Colonic mucosa (tissue), 4 donors: ENCODE measurements around the gene XRN1. TPM values are rescaled to one million over a fixed set of nuclear protein-coding genes. Genes with fewer than 3 reads are reported as not detected.

Experiments used
- DNase-seq: peaks from one replicate; pipeline ENCODE4 v3.0.0-alpha.2; 2020
- H3K27ac ChIP-seq: fragments of 200-600 bp; one replicate; pipeline ENCODE4 v1.8.0; 2021
- H3K27me3 ChIP-seq: fragments of 200-600 bp; one replicate; pipeline ENCODE4 v1.8.0; 2021
- H3K36me3 ChIP-seq: fragments of 200-600 bp; one replicate; pipeline ENCODE4 v1.8.0; 2021
- H3K4me1 ChIP-seq: fragments of 200-600 bp; one replicate; pipeline ENCODE4 v1.8.0; 2021; ENCODE audit warnings: mild to moderate bottlenecking
- H3K4me3 ChIP-seq: fragments of 200-600 bp; one replicate; pipeline ENCODE4 v1.8.0; 2021
- H3K9ac ChIP-seq, 2 donors: one replicate each; pipeline ENCODE4 v1.7.0; 2013; ENCODE audit warnings: control low read depth in 2 of 2, low read depth in 2 of 2, low read length in 2 of 2
- H3K9me3 ChIP-seq: fragments of 200-600 bp; one replicate; pipeline ENCODE4 v1.8.0; 2021
- CTCF ChIP-seq: fragments of 200-600 bp; IDR thresholded peaks from one replicate; pipeline ENCODE4 v1.8.0; 2022; ENCODE audit warnings: antibody characterized with exemption, mild to moderate bottlenecking
- intact Hi-C: fragments of 100-400 bp; cut with DNase I; formaldehyde crosslinking; loops from one replicate; pipeline ENCODE4 v1.14.1; 2022
- total RNA-seq, 2 donors: library from RNA; stranded (reverse); fragmentation: NEBNext Ultra II Directional in 1 of 2; extraction: Animal tissue kit (Norgen Biotek cat#: 25700) in 1 of 2; gene quantifications; one replicate each; pipeline ENCODE4 v1.2.1, GENCODE V29; 2021
- donor health status: healthy.
- donor health status: DM: no; HTN: no; CAD: no.
- donor health status: DM: no; HTN: no; CAD: no.

The XRN1 gene
- total RNA-seq, 2 donors from 2014 or later = 23.3 to 57.0 TPM

DNA sequence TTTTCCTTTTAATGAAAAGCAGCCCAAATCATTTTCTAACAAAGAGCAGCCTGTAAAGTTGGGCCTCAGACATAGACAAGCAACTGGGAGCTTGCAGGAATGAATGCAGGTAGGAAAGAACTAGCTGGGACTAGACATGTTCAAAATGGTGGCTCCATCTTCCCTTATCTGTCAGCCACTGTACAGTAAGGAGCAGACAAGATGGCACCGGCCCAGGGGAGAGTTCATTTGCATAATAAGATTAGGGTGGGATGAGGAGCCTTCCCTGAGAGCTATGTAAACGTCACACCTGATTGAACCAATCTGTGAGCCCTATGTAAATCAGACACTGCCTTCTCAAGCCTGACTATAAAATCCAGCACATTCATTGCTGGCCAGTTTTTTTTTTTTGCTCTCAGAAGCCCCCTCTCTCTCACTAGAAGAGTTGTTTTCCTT, 162.7 kb downstream of the XRN1 start:
- DNase-seq = no peak

GRCh38 chr3:142282503-142282902, 165.3 kb downstream of the XRN1 start:
- TF ChIP-seq CTCF = no peak
- no peak for DNase-seq

More for the DNA sequence above, 162.7 kb downstream of the XRN1 start:
- H3K4me1 ChIP-seq = no peaks in the 10 kb centered on the region
- no peaks in the 10 kb centered on the region for H3K36me3 ChIP-seq
- H3K27me3 ChIP-seq = no peaks in the 10 kb centered on the region
- no peak for TF ChIP-seq CTCF
- no peaks in the 10 kb centered on the region for H3K9me3 ChIP-seq
- H3K9ac ChIP-seq = no peak overlapping the region
- no peak overlapping the region for H3K4me3 ChIP-seq
- no peak overlapping the region for H3K27ac ChIP-seq
- intact Hi-C loops = no loop called here

DNA sequence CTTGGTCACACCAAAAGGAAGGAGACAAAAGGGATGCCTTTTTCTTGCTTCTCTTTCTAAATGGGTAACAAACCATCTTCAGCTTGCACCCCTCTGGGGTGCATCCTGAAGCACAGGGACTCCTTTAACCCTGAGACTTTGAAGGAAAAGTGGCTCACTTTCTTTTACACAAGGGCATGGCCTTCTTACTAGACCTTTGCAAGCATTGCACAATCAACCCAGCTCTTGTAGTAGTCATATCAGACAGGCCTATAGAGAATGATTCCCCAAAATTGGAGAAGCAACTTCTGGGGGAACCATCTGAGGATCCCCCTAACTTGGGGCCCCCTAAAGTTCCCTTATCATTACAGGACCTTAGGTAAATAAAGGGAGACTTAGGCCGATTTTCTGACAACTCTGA, 166.4 kb downstream of the XRN1 start:
- TF ChIP-seq CTCF = no peak
- Histone ChIP-seq H3K4me3 (no peak overlapping the region), H3K4me1 (no peaks in the 10 kb centered on the region), H3K36me3 (no peaks in the 10 kb centered on the region), H3K9me3 (no peaks in the 10 kb centered on the region), H3K27me3 (no peaks in the 10 kb centered on the region), H3K27ac (no peak overlapping the region), H3K9ac (no peak overlapping the region)
- intact Hi-C loops = loop anchor here (5.0 kb wide), 1 partner anchor 154 kb away; no protein-coding TSS in a partner anchor
- DNase-seq = no peak

More at GRCh38 chr3:142282503-142282902, 165.3 kb downstream of the XRN1 start:
- Histone ChIP-seq H3K9me3 (no peaks in the 10 kb centered on the region), H3K27ac (no peak overlapping the region), H3K4me3 (no peak overlapping the region), H3K27me3 (no peaks in the 10 kb centered on the region), H3K4me1 (no peaks in the 10 kb centered on the region), H3K36me3 (no peaks in the 10 kb centered on the region), H3K9ac (no peak overlapping the region)
- intact Hi-C loops = loop anchor here (5.0 kb wide), 1 partner anchor 155 kb away; no protein-coding TSS in a partner anchor

GRCh38 chr3:142279965-142280590, 167.8 kb downstream of the XRN1 start:
- peak; percentile 60 for TF ChIP-seq CTCF
- no peak overlapping the region for H3K9ac ChIP-seq
- DNase-seq = peak; percentile 56
- H3K27ac ChIP-seq = no peak overlapping the region
- H3K4me1 ChIP-seq = no peaks in the 10 kb centered on the region
- no peak overlapping the region for H3K4me3 ChIP-seq
- no peaks in the 10 kb centered on the region for H3K9me3 ChIP-seq
- intact Hi-C loops = loop anchor here (2.0 to 5.0 kb wide), 2 partner anchors 99 to 153 kb away; no protein-coding TSS in a partner anchor
- H3K36me3 ChIP-seq = no peaks in the 10 kb centered on the region
- no peaks in the 10 kb centered on the region for H3K27me3 ChIP-seq

- H3K36me3 ChIP-seq = no peaks in the 10 kb centered on the region
- intact Hi-C loops = loop anchor here (2.0 kb wide), 1 partner anchor 98 kb away; no protein-coding TSS in a partner anchor
- H3K4me1 ChIP-seq = no peaks in the 10 kb centered on the region
- no peak overlapping the region for H3K27ac ChIP-seq
- no peak for DNase-seq
- H3K4me3 ChIP-seq = no peak overlapping the region
- H3K27me3 ChIP-seq = no peaks in the 10 kb centered on the region
- H3K9ac ChIP-seq = no peak overlapping the region
- H3K9me3 ChIP-seq = no peaks in the 10 kb centered on the region
- no peak for TF ChIP-seq CTCF
These were observed 169.4 kb downstream of the XRN1 start for GRCh38 chr3:142278451-142278850.
